Esophagus (tissue), 2 donors: ENCODE data around the gene GPS2. TPM values are rescaled to one million over a fixed set of nuclear protein-coding genes. Genes with fewer than 3 reads are reported as not detected.

Source experiments
- H3K27ac ChIP-seq, 2 donors: one replicate each; pipeline ENCODE4 v1.5.1; 2013; ENCODE audit warnings: low read depth in 2 of 2, mild to moderate bottlenecking in 2 of 2, inconsistent platforms in 1 of 2, low read length in 1 of 2, moderate library complexity in 1 of 2
- H3K27me3 ChIP-seq, 2 donors: one replicate each; pipeline ENCODE4 v1.6.1; 2013; ENCODE audit warnings: low read length in 2 of 2, control low read depth in 1 of 2, mild to moderate bottlenecking in 1 of 2; ENCODE audit not compliant: insufficient read depth in 2 of 2, control insufficient read depth in 1 of 2
- H3K36me3 ChIP-seq, 2 donors: one replicate each; pipeline ENCODE4 v1.6.1; 2013; ENCODE audit warnings: low read length in 1 of 2; ENCODE audit not compliant: control insufficient read depth in 2 of 2, insufficient read depth in 2 of 2
- H3K4me1 ChIP-seq, 2 donors: one replicate each; pipeline ENCODE4 v1.6.1; 2013; ENCODE audit warnings: low read length in 1 of 2; ENCODE audit not compliant: control insufficient read depth in 2 of 2, insufficient read depth in 2 of 2
- H3K4me3 ChIP-seq, 2 donors: one replicate each; pipeline ENCODE4 v1.5.1; 2013; ENCODE audit warnings: low read length in 2 of 2, mild to moderate bottlenecking in 2 of 2, low read depth in 1 of 2, moderate library complexity in 1 of 2
- H3K9me3 ChIP-seq, 2 donors: one replicate each; pipeline ENCODE4 v1.6.1; 2013; ENCODE audit warnings: mild to moderate bottlenecking in 2 of 2, low read depth in 1 of 2, low read length in 1 of 2, moderate library complexity in 1 of 2; ENCODE audit not compliant: control insufficient read depth in 2 of 2, insufficient read depth in 1 of 2
- WGBS, 2 donors: extraction: QIAGEN DNeasy Blood & Tissue Kit; methylation state at CpG; one replicate each; pipeline ENCODE4 v1.1.7; 2013; 5-methylcytosine and 5-hydroxymethylcytosine counted together
- polyA plus RNA-seq, 2 donors: library from polyadenylated mRNA; stranded (reverse); fragments of 200-250 nt; gene quantifications; one replicate each; pipeline ENCODE4 v1.2.3, GENCODE V29; 2013
- donor health status: healthy with polysubstance abuse.
- donor health status: Bipolar disorder and iron deficiency.

The GPS2 gene
- polyA plus RNA-seq, 2 donors: 54.5 to 56.5 TPM

DNA sequence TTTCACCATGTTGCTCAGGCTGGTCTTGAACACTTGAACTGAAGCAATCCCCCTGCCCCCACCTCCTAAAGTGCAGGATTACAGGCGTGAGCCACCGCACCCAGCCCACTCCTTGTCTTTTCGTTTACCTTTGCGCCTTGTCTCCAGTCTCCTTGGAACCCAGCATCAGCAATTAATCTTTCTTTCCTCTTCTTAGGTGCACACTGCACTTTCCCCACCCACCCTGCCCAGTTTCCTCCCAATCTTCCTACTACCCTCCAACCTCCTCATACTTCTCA is 51.4 kb downstream of the GPS2 start:
- H3K9me3 ChIP-seq: no peaks in the 10 kb centered on the region
- no peaks in the 10 kb centered on the region for H3K4me1 ChIP-seq
- 30 to 46% methylated on average over 4 of the region's 4 CpGs for WGBS, 2 donors
- H3K27ac ChIP-seq: peak overlapping the region; percentile 87 to 98
- peak overlapping the region; percentile 65 to 82 for H3K4me3 ChIP-seq
- peaks cover 2 to 4% of the 10 kb centered on the region in 2 donors for H3K36me3 ChIP-seq
- H3K27me3 ChIP-seq: no peaks in the 10 kb centered on the region

DNA sequence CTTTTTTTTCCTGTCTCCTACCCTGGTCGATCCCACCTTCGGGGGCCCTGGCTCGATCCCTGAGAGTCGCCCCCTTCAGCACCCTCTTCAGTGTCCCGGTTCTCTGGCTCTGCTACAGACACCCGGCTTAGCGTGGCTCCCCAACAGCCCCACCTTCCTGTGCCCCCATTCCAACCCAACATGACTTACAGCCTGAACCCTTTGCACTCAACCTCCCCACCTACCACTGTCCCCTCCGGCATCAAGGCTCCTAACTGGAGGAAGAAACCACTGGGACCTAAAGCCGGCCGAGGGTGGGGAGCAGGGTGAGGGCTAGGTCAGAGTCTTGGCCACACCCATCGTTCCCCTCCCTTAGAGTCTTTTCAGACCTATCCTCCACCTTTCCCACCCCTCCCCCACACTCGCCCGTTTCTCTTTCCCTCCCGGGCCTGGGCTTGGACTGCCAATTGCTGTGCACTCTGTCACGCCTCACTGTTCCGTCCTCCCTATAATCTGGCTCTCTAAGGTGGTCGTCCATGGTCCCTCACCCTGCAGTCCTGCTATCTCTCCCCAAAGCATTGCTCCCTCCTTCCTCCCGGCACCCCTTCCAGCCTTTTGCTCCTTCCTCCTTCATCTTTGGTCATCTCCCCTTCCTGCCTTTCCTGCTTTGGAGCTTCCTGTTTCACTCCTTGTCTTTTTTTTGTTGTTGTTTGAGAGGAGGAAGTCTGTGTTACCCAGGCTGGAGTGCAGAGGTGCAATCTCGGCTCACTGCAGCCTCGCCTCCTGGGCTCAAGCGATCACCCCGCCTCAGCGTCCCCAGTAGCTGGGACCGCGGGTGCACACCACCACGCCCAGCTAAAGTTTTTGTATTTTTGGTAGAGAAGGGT is 52.0 kb downstream of the GPS2 start:
- peak overlapping the region; percentile 87 to 98 for H3K27ac ChIP-seq

More for the DNA sequence above, 52.0 kb downstream of the GPS2 start:
- H3K36me3 ChIP-seq: peaks cover 4 to 6% of the 10 kb centered on the region in 2 donors
- 5 to 8% methylated on average over 23 to 26 of the region's 26 CpGs for WGBS, 2 donors
- no peaks in the 10 kb centered on the region for H3K9me3 ChIP-seq
- H3K4me1 ChIP-seq: no peaks in the 10 kb centered on the region
- H3K4me3 ChIP-seq: peak overlapping the region; percentile 65 to 82
- no peaks in the 10 kb centered on the region for H3K27me3 ChIP-seq

Other genes with a start within 250 kb of the GPS2 start
- gene CLEC10A, start 235.1 kb downstream of the GPS2 start, polyA plus RNA-seq: 1 to 10 TPM; 1.7 to 6.0 TPM
- under 1 TPM; 0.24 to 1.00 TPM for gene ASGR2, start 200.5 kb downstream of the GPS2 start, polyA plus RNA-seq
- 1 to 10 TPM in 1 of 2 donors, under 1 TPM in 1; 0.84 to 2.0 TPM for gene ASGR1, start 136.0 kb downstream of the GPS2 start, polyA plus RNA-seq
- 10 to 100 TPM in 1 of 2 donors, 1 to 10 TPM in 1; 3.2 to 11.8 TPM for gene DLG4, start 95.5 kb downstream of the GPS2 start, polyA plus RNA-seq
- gene ACADVL, start 95.4 kb downstream of the GPS2 start, polyA plus RNA-seq: 100 to 1,000 TPM; 484 to 979 TPM
- 10 to 100 TPM; 20.8 to 32.2 TPM for gene DVL2, start 80.8 kb downstream of the GPS2 start, polyA plus RNA-seq
- gene PHF23, start 75.9 kb downstream of the GPS2 start, polyA plus RNA-seq: 10 to 100 TPM; 22.4 to 29.6 TPM
- 100 to 1,000 TPM; 354 to 393 TPM for gene GABARAP, start 72.9 kb downstream of the GPS2 start, polyA plus RNA-seq
- 10 to 100 TPM; 42.4 to 58.5 TPM for gene CTDNEP1, start 63.6 kb downstream of the GPS2 start, polyA plus RNA-seq
- gene ELP5, start 63.1 kb downstream of the GPS2 start, polyA plus RNA-seq: 10 to 100 TPM; 14.7 to 39.0 TPM
- gene CLDN7, start 52.9 kb downstream of the GPS2 start, polyA plus RNA-seq: 100 to 1,000 TPM; 271 to 275 TPM
- gene SLC2A4, start 33.6 kb downstream of the GPS2 start, polyA plus RNA-seq: 1 to 10 TPM; 5.4 to 7.6 TPM
- gene YBX2, start 20.7 kb downstream of the GPS2 start, polyA plus RNA-seq: 10 to 100 TPM in 1 of 2 donors, 1 to 10 TPM in 1; 2.8 to 13.0 TPM
- gene EIF5A, start 7.7 kb downstream of the GPS2 start, polyA plus RNA-seq: 100 to 1,000 TPM; 597 to 599 TPM
- gene NEURL4, start 14.0 kb upstream of the GPS2 start, polyA plus RNA-seq: 10 to 100 TPM; 15.7 to 32.1 TPM
- 1 to 10 TPM; 5.3 to 9.7 TPM for gene ACAP1, start 21.2 kb upstream of the GPS2 start, polyA plus RNA-seq
- 10 to 100 TPM; 39.3 to 75.9 TPM for gene KCTD11, start 36.8 kb upstream of the GPS2 start, polyA plus RNA-seq
- gene TMEM95, start 39.8 kb upstream of the GPS2 start, polyA plus RNA-seq: under 1 TPM in 1 of 2 donors, not detected in 1; 0.18 TPM
- gene TNK1, start 65.7 kb upstream of the GPS2 start, polyA plus RNA-seq: 1 to 10 TPM; 6.1 to 9.3 TPM
- gene PLSCR3, start 79.2 kb upstream of the GPS2 start, polyA plus RNA-seq: 10 to 100 TPM; 24.7 to 31.0 TPM
- gene TMEM256, start 88.7 kb upstream of the GPS2 start, polyA plus RNA-seq: 100 to 1,000 TPM; 105 to 158 TPM
- 1 to 10 TPM; 4.2 to 5.5 TPM for gene NLGN2, start 92.5 kb upstream of the GPS2 start, polyA plus RNA-seq
- not detected for gene SPEM1, start 105.0 kb upstream of the GPS2 start, polyA plus RNA-seq
- gene SPEM2, start 110.3 kb upstream of the GPS2 start, polyA plus RNA-seq: not detected
- not detected for gene SPEM3, start 113.5 kb upstream of the GPS2 start, polyA plus RNA-seq
- gene TMEM102, start 120.1 kb upstream of the GPS2 start, polyA plus RNA-seq: 1 to 10 TPM; 6.8 to 9.8 TPM
- 10 to 100 TPM in 1 of 2 donors, 1 to 10 TPM in 1; 5.6 to 16.5 TPM for gene FGF11, start 124.2 kb upstream of the GPS2 start, polyA plus RNA-seq
- gene CHRNB1, start 129.7 kb upstream of the GPS2 start, polyA plus RNA-seq: 1 to 10 TPM; 7.0 to 7.4 TPM
- 10 to 100 TPM; 15.5 to 19.1 TPM for gene ZBTB4, start 164.3 kb upstream of the GPS2 start, polyA plus RNA-seq
- under 1 TPM in 1 of 2 donors, not detected in 1; 0.01 TPM for gene SLC35G6, start 166.1 kb upstream of the GPS2 start, polyA plus RNA-seq
- gene POLR2A, start 169.0 kb upstream of the GPS2 start, polyA plus RNA-seq: 10 to 100 TPM; 33.8 to 56.6 TPM
- 10 to 100 TPM in 1 of 2 donors, 1 to 10 TPM in 1; 8.0 to 13.0 TPM for gene TNFSF12, start 233.7 kb upstream of the GPS2 start, polyA plus RNA-seq
- 1 to 10 TPM; 5.4 to 5.6 TPM for gene TNFSF13, start 243.4 kb upstream of the GPS2 start, polyA plus RNA-seq
- gene SENP3, start 246.6 kb upstream of the GPS2 start, polyA plus RNA-seq: 10 to 100 TPM; 21.6 to 33.6 TPM